ENCODE results near the gene STARD10.
"Not testable (repeated sequence)": the region's sequence is repeated elsewhere in the genome, so short reads cannot be mapped to it uniquely, and the experiment has no call there.

Gene STARD10

GRCh38 chr11:72826191-72826941, 32.5 kb upstream of the STARD10 start:
- DNase-seq = no peak

GRCh38 chr11:72825661-72826060, 31.8 kb upstream of the STARD10 start:
- DNase-seq = no peak

- DNase-seq = no peak
Observed at GRCh38 chr11:72824811-72825505, 31.1 kb upstream of the STARD10 start.

- no peak for DNase-seq
Observed at GRCh38 chr11:72824020-72824419, 30.2 kb upstream of the STARD10 start.

- DNase-seq = no peak
Observed at GRCh38 chr11:72823105-72823804, 29.4 kb upstream of the STARD10 start.

- peak; percentile 82 for DNase-seq
Observed at GRCh38 chr11:72821920-72822799, 28.3 kb upstream of the STARD10 start.

GRCh38 chr11:72821221-72821919, 27.5 kb upstream of the STARD10 start:
- DNase-seq = peak; percentile 53

- no peak for DNase-seq
Observed at GRCh38 chr11:72820439-72821139, 26.7 kb upstream of the STARD10 start.

- DNase-seq = no peak
Observed at GRCh38 chr11:72818971-72819370, 25.1 kb upstream of the STARD10 start.

- DNase-seq = no peak
Observed at GRCh38 chr11:72817966-72818365, 24.1 kb upstream of the STARD10 start.

GRCh38 chr11:72816404-72816990, 22.6 kb upstream of the STARD10 start:
- no peak for DNase-seq

- DNase-seq = peak; percentile 48
Observed at GRCh38 chr11:72815110-72815618, 21.3 kb upstream of the STARD10 start.

GRCh38 chr11:72814286-72815109, 20.7 kb upstream of the STARD10 start, which contains the start of gene ATG16L2:
Gene ATG16L2 (plus strand): TSS chr11:72814411. CDS start chr11:72814446, 35 bp downstream.
- peak; percentile 70 for DNase-seq

GRCh38 chr11:72813740-72814285, 20.0 kb upstream of the STARD10 start:
- DNase-seq = peak; percentile 68

GRCh38 chr11:72812967-72813739, 19.3 kb upstream of the STARD10 start:
- DNase-seq = no peak

- DNase-seq = peak; percentile 19
Observed at GRCh38 chr11:72812604-72812966, 18.7 kb upstream of the STARD10 start.

- DNase-seq = not testable (repeated sequence)
Observed at GRCh38 chr11:72811686-72812085, 17.8 kb upstream of the STARD10 start.

GRCh38 chr11:72808331-72808798, 14.5 kb upstream of the STARD10 start:
- DNase-seq = no peak

- DNase-seq = no peak
Observed at GRCh38 chr11:72807792-72808191, 13.9 kb upstream of the STARD10 start.

All from NCI-H748 treated with DMSO at 0.1 percent for 48 hours (cell line).